ENCODE data around the gene ATXN3L.

The ATXN3L gene

DNA sequence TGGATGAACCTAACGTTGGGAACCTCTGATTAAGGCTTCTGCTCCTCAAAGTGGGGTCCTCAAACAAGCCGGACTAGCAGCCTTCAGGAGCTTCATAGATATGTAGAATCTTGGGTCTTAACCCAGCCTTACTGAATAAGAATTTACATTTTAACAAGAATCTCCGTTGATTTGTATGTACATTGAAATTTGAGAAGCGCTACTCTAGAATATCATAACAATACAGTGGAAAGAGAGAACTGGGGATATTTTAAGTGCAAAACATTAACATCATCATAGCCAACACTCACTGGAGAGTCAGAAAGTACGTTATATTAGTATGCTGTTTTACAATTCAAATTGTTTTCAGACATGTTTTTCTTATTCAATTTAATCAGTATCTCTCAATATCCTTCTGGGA lies 31.2 kb downstream of the ATXN3L start:
- H3K4me1 ChIP-seq = 0 out of 2 replicates have a peak, but pooled peaks cover 3% of the 10 kb centered on the region
- H3K36me3 ChIP-seq = no peaks in the 10 kb centered on the region
- no peaks in the 10 kb centered on the region for H3K27me3 ChIP-seq
- TF ChIP-seq, protein P1, sequence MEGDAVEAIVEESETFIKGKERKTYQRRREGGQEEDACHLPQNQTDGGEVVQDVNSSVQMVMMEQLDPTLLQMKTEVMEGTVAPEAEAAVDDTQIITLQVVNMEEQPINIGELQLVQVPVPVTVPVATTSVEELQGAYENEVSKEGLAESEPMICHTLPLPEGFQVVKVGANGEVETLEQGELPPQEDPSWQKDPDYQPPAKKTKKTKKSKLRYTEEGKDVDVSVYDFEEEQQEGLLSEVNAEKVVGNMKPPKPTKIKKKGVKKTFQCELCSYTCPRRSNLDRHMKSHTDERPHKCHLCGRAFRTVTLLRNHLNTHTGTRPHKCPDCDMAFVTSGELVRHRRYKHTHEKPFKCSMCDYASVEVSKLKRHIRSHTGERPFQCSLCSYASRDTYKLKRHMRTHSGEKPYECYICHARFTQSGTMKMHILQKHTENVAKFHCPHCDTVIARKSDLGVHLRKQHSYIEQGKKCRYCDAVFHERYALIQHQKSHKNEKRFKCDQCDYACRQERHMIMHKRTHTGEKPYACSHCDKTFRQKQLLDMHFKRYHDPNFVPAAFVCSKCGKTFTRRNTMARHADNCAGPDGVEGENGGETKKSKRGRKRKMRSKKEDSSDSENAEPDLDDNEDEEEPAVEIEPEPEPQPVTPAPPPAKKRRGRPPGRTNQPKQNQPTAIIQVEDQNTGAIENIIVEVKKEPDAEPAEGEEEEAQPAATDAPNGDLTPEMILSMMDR (IDR thresholded peaks at IDR 0.05; ENCODE audit: low read depth, low read length) = no peak
- no peak for DNase-seq
- H3K9me3 ChIP-seq = no peaks in the 10 kb centered on the region
- no peak overlapping the region for H3K4me3 ChIP-seq (ENCODE audit: low read depth, low read length)

DNA sequence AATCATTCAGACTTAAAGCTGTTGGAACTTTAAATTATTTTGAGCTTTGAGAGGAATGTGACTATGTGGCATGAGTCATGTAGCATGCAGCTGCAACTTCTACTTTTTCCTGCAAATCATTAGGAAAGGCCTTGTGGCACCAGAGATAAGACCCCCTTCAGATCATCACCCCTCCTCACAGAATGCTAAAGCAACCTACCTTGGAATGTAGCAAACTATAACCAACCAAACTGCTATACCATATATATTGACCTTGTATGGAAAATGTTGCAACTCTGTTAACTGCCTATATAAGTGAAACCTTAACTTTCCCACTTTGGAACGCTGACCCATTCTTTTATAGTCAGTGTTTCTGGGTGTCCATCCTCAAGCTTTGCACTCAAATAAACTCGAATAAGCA lies 32.0 kb downstream of the ATXN3L start:
- no peak for DNase-seq
- Histone ChIP-seq H3K36me3 (no peaks in the 10 kb centered on the region), H3K9me3 (no peaks in the 10 kb centered on the region), H3K27me3 (no peaks in the 10 kb centered on the region), H3K4me3 (ENCODE audit: low read depth, low read length) (no peak overlapping the region), H3K4me1 (0 out of 2 replicates have a peak, but pooled peaks cover 3% of the 10 kb centered on the region)
- TF ChIP-seq, protein P1 (IDR thresholded peaks at IDR 0.05; ENCODE audit: low read depth, low read length) = no peak

DNA sequence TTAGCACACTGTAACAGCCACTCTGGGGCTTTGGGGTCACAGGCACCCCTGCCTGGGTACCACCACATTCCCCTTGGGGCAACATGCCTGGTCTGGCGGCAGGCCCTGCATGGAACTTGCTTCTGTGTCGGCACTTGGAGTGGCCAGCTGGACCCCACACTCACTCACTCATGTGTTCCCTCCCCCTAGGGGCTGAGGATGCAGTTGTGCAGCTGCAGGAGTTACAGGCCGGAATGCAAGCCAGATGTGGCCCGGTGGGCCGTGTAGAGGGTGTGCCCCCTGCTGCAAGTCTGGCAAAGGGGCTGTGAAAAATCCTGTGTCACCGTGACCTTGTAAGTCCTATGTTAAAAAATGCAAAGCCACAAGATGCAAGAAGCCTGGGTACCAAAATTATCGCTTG lies 34.2 kb downstream of the ATXN3L start:
- Histone ChIP-seq H3K36me3 (no peaks in the 10 kb centered on the region), H3K4me3 (ENCODE audit: low read depth, low read length) (no peak overlapping the region), H3K9me3 (no peaks in the 10 kb centered on the region), H3K4me1 (0 out of 2 replicates have a peak, but pooled peaks cover 3% of the 10 kb centered on the region), H3K27me3 (no peaks in the 10 kb centered on the region)
- TF ChIP-seq, protein P1 (IDR thresholded peaks at IDR 0.05; ENCODE audit: low read depth, low read length) = no peak
- no peak for DNase-seq

- TF ChIP-seq, protein P1 (IDR thresholded peaks at IDR 0.05; ENCODE audit: low read depth, low read length) = no peak
- Histone ChIP-seq H3K36me3 (no peaks in the 10 kb centered on the region), H3K27me3 (no peaks in the 10 kb centered on the region), H3K9me3 (no peaks in the 10 kb centered on the region), H3K4me1 (0 out of 2 replicates have a peak, but pooled peaks cover 3% of the 10 kb centered on the region), H3K4me3 (ENCODE audit: low read depth, low read length) (no peak overlapping the region)
- DNase-seq = no peak
These were observed 34.6 kb downstream of the ATXN3L start for GRCh38 chrX:13285229-13285628.

DNA sequence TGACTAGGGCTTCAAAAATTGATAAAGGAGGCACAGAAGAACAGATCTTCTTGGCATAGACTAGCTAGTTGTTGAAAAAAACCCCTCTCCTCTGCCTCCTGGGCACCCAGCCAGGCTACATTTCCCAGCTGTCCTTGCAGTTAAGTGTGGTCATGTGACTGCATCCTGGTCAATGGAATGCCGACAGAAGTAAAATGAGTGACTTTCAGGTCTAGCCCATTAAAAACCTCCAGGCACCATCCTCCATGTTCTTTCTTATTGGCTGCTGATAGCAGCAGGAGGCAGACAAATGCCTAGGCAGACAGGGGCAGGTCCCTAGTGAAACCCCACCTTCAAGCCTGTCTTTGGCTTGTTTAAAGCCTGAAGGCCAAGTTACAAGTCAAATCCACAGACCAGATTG lies 35.3 kb downstream of the ATXN3L start:
- H3K27me3 ChIP-seq = no peaks in the 10 kb centered on the region
- 0 out of 2 replicates have a peak, but pooled peaks cover 3% of the 10 kb centered on the region for H3K4me1 ChIP-seq
- TF ChIP-seq, protein P1 (IDR thresholded peaks at IDR 0.05; ENCODE audit: low read depth, low read length) = no peak
- H3K9me3 ChIP-seq = no peaks in the 10 kb centered on the region
- no peak overlapping the region for H3K4me3 ChIP-seq (ENCODE audit: low read depth, low read length)
- H3K36me3 ChIP-seq = no peaks in the 10 kb centered on the region
- peak; percentile 29 for DNase-seq

DNA sequence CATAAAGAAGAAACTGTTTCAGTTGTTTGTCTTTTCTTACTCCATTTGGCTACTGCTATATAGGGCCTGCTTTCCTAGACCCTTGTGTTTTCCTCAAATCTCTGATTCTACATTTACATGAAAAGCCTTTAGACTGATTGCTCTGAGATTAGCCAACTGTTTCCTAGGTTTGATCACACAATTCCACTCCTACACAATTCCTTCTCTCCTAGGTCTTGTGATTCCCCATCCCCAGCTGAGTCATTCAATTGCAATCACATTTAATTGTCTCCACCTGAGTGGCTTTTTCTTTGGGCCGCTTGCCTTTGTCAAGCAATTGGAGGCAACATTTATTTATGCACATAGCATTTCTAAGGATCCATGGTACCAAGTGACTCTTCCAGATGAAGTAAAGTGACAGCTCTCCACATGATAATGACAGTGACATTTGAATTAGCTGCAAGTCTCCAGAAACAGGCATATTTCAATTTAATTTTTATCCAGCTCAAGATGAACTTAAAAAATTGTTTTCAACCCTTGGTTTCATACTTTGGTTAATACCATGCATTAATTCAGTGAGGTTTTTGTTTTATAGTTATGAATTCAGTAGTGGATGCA lies 35.8 kb downstream of the ATXN3L start:
- no peak for DNase-seq
- no peak overlapping the region for H3K4me3 ChIP-seq (ENCODE audit: low read depth, low read length)
- H3K4me1 ChIP-seq = 0 out of 2 replicates have a peak, but pooled peaks cover 3% of the 10 kb centered on the region
- no peaks in the 10 kb centered on the region for H3K27me3 ChIP-seq
- H3K36me3 ChIP-seq = no peaks in the 10 kb centered on the region
- no peaks in the 10 kb centered on the region for H3K9me3 ChIP-seq
- TF ChIP-seq, protein P1 (IDR thresholded peaks at IDR 0.05; ENCODE audit: low read depth, low read length) = no peak
